SK-N-MC (cell line): Measurements from ENCODE around the gene AKR1E2.

Experiments used
- DNase-seq: peaks from one replicate; pipeline ENCODE4 v3.0.0-alpha.2; 2011; ENCODE audit warnings: low read depth, low spot score
- H3K27ac ChIP-seq: fragments of 200-600 bp; sonication (generic); 2 replicates; pipeline ENCODE4 v1.5.1; 2016; ENCODE audit warnings: mixed run types
- H3K36me3 ChIP-seq: fragments of 200-600 bp; sonication (generic); 2 replicates; pipeline ENCODE4 v1.6.1; 2017; ENCODE audit warnings: antibody characterized with exemption, low read length, mixed read lengths; ENCODE audit not compliant: insufficient read depth
- H3K4me3 ChIP-seq: fragments of 200-600 bp; sonication (generic); 2 replicates; pipeline ENCODE4 v1.5.1; 2016
- H3K9ac ChIP-seq: fragments of 200-600 bp; sonication (generic); 2 replicates; pipeline ENCODE4 v1.8.0; 2017; ENCODE audit warnings: mixed run types, mixed read lengths; ENCODE audit not compliant: insufficient read length
- H3K9me3 ChIP-seq: fragments of 200-600 bp; sonication (generic); 2 replicates; pipeline ENCODE4 v1.6.1; 2017; ENCODE audit warnings: low read depth, mild to moderate bottlenecking, antibody characterized with exemption, low read length, moderate library complexity, mixed read lengths
- EZH2 ChIP-seq: fragments of 200-600 bp; sonication (generic); IDR thresholded peaks from one replicate; pipeline ENCODE4 v1.6.1; 2017; ENCODE audit warnings: antibody characterized with exemption
- FOXP2 ChIP-seq: optimal IDR thresholded peaks from 2 replicates; pipeline ENCODE3; 2011; ENCODE audit warnings: mild to moderate bottlenecking, moderate library complexity; ENCODE audit not compliant: insufficient read depth; ENCODE audit errors: extremely low read length, control extremely low read depth
- POLR2AphosphoS5 ChIP-seq: IDR thresholded peaks from 2 replicates; pipeline ENCODE4 v1.6.1; 2012; ENCODE audit warnings: mild to moderate bottlenecking, low read depth, low read length, borderline replicate concordance

Gene AKR1E2

DNA sequence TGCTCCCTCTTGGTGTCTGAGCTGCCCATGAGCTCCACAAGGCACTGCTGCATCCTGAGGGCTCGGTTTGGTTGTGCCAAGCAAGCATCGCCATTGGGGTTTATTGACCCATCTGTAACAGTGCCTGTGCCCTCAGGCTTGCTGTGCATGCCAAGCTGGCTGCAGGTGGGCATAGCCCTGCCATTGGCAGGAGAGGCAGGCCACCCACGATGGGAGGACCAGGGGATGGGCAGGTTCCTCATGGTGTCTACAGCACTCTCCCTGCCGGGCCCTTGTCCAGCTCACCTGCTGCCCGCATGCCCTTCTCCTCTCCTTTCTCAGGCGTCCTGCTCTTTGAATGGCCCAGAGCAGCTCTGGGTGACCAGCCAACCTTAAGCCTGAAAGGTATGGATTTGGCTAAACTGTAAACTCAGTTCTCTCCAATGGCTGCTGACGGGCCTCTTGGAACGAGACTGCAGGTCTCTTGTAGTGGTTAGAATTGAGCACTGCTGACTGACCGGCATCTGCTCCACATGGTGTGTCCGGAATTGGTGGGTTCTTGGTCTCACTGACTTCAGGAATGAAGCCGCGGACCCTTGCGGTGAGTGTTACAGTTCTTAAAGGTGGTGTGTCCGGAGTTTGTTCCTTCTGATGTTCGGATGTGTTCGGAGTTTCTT lies 17.6 kb downstream of the AKR1E2 start:
- Histone ChIP-seq H3K9ac (no peak overlapping the region), H3K9me3 (no peaks in the 10 kb centered on the region), H3K4me3 (no peak overlapping the region), H3K27ac (no peak overlapping the region), H3K36me3 (no peaks in the 10 kb centered on the region)
- DNase-seq: no peak
- TF ChIP-seq POLR2AphosphoS5 (no peak), FOXP2 (no peak), EZH2 (no peak)

DNA sequence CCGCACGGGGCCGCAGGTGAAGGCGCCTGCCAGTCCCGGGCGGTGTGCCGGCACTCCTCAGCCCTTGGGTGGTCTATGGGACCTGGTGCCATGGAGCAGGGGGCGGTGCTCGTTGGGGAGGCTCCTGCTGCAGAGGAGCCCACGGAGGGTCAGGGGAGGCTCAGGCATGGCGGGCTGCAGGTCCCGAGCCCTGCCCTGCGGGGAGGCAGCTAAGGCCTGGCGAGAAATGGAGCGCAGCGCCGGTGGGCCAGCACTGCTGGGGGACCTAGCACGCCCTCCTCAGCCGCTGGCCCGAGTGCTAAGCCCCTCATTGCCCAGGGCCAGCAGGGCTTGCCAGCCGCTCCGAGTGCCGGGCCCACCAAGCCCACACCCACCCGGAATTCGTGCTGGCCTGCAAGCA lies 18.9 kb downstream of the AKR1E2 start:
- TF ChIP-seq EZH2 (no peak), FOXP2 (no peak), POLR2AphosphoS5 (no peak)
- H3K9ac ChIP-seq: no peak overlapping the region
- no peak overlapping the region for H3K27ac ChIP-seq
- no peaks in the 10 kb centered on the region for H3K9me3 ChIP-seq
- H3K36me3 ChIP-seq: no peaks in the 10 kb centered on the region
- no peak overlapping the region for H3K4me3 ChIP-seq
- no peak for DNase-seq

- Histone ChIP-seq H3K9ac (no peak overlapping the region), H3K4me3 (no peak overlapping the region), H3K27ac (no peak overlapping the region), H3K36me3 (no peaks in the 10 kb centered on the region), H3K9me3 (no peaks in the 10 kb centered on the region)
- no peak for DNase-seq
- TF ChIP-seq POLR2AphosphoS5: no peak
- TF ChIP-seq FOXP2: no peak
- TF ChIP-seq EZH2: no peak
Measured at GRCh38 chr10:4845766-4846165, 19.8 kb downstream of the AKR1E2 start.

GRCh38 chr10:4846775-4847174 lies 20.8 kb downstream of the AKR1E2 start:
- no peak overlapping the region for H3K9ac ChIP-seq

DNA sequence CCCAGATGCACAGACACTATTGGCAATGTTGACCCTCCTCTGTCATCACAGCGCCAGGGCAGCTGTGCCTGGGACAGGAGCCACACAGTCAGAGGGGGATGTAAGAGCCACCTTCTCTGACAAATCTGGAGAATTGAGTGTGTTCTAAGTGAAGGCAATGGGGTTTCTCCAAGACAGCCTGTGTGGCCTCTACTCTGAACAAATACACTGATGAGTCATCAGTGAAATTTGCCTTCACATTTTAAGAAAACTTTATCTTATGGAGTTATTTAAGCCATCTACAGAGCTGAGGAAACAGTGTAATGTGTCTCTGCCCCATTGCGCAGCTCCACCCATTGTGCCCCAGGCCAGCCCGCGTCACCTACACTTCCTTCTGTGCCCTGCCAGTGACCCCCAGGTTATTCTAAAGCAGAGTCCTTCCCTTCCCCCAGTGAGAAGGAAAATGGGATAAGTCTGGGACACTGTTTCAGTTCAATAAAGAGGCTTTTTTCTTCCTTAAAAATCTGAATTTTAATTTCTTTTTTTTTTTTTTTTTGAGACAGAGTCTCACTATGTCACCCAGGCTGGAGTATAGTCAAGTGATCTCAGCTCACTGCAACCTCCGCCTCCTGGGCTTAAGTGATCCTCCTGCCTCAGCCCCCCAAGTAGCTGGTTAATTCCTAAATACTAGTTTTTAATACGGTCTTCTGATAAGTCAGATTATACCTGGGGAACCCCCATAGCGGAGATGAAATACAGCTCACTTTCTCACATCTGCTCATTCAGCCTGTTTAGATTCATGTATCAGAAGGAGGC lies 21.8 kb downstream of the AKR1E2 start:
- H3K36me3 ChIP-seq: no peaks in the 10 kb centered on the region
- DNase-seq: no peak
- no peaks in the 10 kb centered on the region for H3K9me3 ChIP-seq
- no peak overlapping the region for H3K27ac ChIP-seq
- no peak overlapping the region for H3K4me3 ChIP-seq
- no peak for TF ChIP-seq POLR2AphosphoS5
- TF ChIP-seq FOXP2: no peak
- TF ChIP-seq EZH2: no peak
- H3K9ac ChIP-seq: no peak overlapping the region

More at GRCh38 chr10:4846775-4847174, 20.8 kb downstream of the AKR1E2 start:
- Histone ChIP-seq H3K9me3 (no peaks in the 10 kb centered on the region), H3K4me3 (no peak overlapping the region), H3K27ac (no peak overlapping the region), H3K36me3 (no peaks in the 10 kb centered on the region)
- no peak for DNase-seq
- TF ChIP-seq EZH2 (no peak), FOXP2 (no peak), POLR2AphosphoS5 (no peak)

- no peak overlapping the region for H3K9ac ChIP-seq
- no peaks in the 10 kb centered on the region for H3K9me3 ChIP-seq
- TF ChIP-seq FOXP2 (no peak), POLR2AphosphoS5 (no peak), EZH2 (no peak)
- no peak for DNase-seq
- no peak overlapping the region for H3K27ac ChIP-seq
- no peak overlapping the region for H3K4me3 ChIP-seq
- H3K36me3 ChIP-seq: no peaks in the 10 kb centered on the region
Measured at GRCh38 chr10:4848356-4849041, 22.5 kb downstream of the AKR1E2 start.

GRCh38 chr10:4849042-4849402 lies 23.0 kb downstream of the AKR1E2 start:
- no peak for DNase-seq
- TF ChIP-seq POLR2AphosphoS5: no peak
- TF ChIP-seq EZH2: no peak
- TF ChIP-seq FOXP2: no peak
- Histone ChIP-seq H3K9ac (no peak overlapping the region), H3K27ac (no peak overlapping the region), H3K9me3 (no peaks in the 10 kb centered on the region), H3K36me3 (no peaks in the 10 kb centered on the region), H3K4me3 (peak overlapping the region; percentile 52; the same call in 1 of the 2 replicates)

GRCh38 chr10:4849555-4850242 lies 23.7 kb downstream of the AKR1E2 start:
- Histone ChIP-seq H3K4me3 (peak overlapping the region; percentile 52), H3K9me3 (no peaks in the 10 kb centered on the region), H3K36me3 (no peaks in the 10 kb centered on the region), H3K27ac (no peak overlapping the region), H3K9ac (no peak overlapping the region)
- peak; percentile 75 for DNase-seq
- no peak for TF ChIP-seq EZH2
- TF ChIP-seq FOXP2: no peak
- TF ChIP-seq POLR2AphosphoS5: no peak
